Heart right ventricle (tissue), 16 donors: ENCODE data around the gene SLC16A2. TPM values are rescaled to one million over a fixed set of nuclear protein-coding genes. Genes with fewer than 3 reads are reported as not detected.

ENCODE experiments used
- ATAC-seq, 8 donors: fragments of 200-7000 bp; cut with Tn5 transposase; one replicate each; pipeline ENCODE4 v1.9.1; 2020; ENCODE audit warnings: mild to moderate bottlenecking in 8 of 8, moderate library complexity in 8 of 8, moderate number of reproducible peaks in 1 of 8
- DNase-seq, 2 donors: peaks; one replicate each; pipeline ENCODE4 v3.0.0-alpha.2; 2020
- H3K27ac ChIP-seq, 10 donors: fragments of 200-600 bp; sonication (generic) in 2 of 10; one replicate each; pipeline versions ENCODE4 v1.5.0 to v1.8.0; 2020 to 2022; ENCODE audit warnings: mild to moderate bottlenecking in 3 of 10
- H3K27me3 ChIP-seq, 7 donors: fragments of 200-600 bp; one replicate each; pipeline ENCODE4 v1.8.0; 2021 to 2022; ENCODE audit warnings: mild to moderate bottlenecking in 2 of 7
- H3K36me3 ChIP-seq, 9 donors: fragments of 200-600 bp; sonication (generic) in 1 of 9; one replicate each; pipeline versions ENCODE4 v1.5.0 to v1.8.0; 2020 to 2022; ENCODE audit warnings: mild to moderate bottlenecking in 2 of 9
- H3K4me1 ChIP-seq, 9 donors: fragments of 200-600 bp; sonication (generic) in 1 of 9; one replicate each; pipeline versions ENCODE4 v1.5.0 to v1.8.0; 2020 to 2022; ENCODE audit warnings: mild to moderate bottlenecking in 4 of 9
- H3K4me3 ChIP-seq, 10 donors: fragments of 200-600 bp; sonication (generic) in 2 of 10; one replicate each; pipeline versions ENCODE4 v1.5.0 to v1.8.0; 2020 to 2022; ENCODE audit warnings: mild to moderate bottlenecking in 7 of 10, moderate library complexity in 2 of 10
- H3K9me3 ChIP-seq, 11 donors: fragments of 200-600 bp in 10 of 11; sonication (generic) in 2 of 11; one replicate each; pipeline versions ENCODE4 v1.5.0 to v1.8.0; 2013 to 2022; ENCODE audit warnings: mild to moderate bottlenecking in 2 of 11, control low read depth in 1 of 11, moderate library complexity in 1 of 11
- WGBS, 2 donors: extraction: QIAGEN DNeasy Blood & Tissue Kit; methylation state at CpG; one replicate each; pipeline ENCODE4 v1.1.7; 2013; ENCODE audit warnings: inconsistent platforms in 1 of 2; 5-methylcytosine and 5-hydroxymethylcytosine counted together
- intact Hi-C, 10 donors: fragments of 100-400 bp; cut with DNase I; formaldehyde crosslinking; loops; one replicate each; pipeline versions ENCODE4 v1.11.1 to v1.14.2; 2022
- polyA plus RNA-seq, 2 donors: library from polyadenylated mRNA; stranded (reverse); fragments of 200-250 nt; gene quantifications; one replicate each; pipeline ENCODE4 v1.2.3, GENCODE V29; 2013
- total RNA-seq, 10 donors: library from RNA; stranded (reverse); fragmentation: NEBNext Ultra II Directional in 3 of 10; extraction: Animal tissue kit (Norgen Biotek cat#: 25700) in 3 of 10; gene quantifications; one replicate each; pipeline versions ENCODE4 v1.2.1 to v1.2.4, GENCODE V29; 2021 to 2023
- TF ChIP-seq, protein P1 (sequence below), 9 donors: fragments of 200-600 bp; sonication (generic) in 2 of 9; IDR thresholded peaks; one replicate each; pipeline versions ENCODE4 v1.5.0 to v1.8.0; 2021 to 2022; ENCODE audit warnings: antibody characterized with exemption in 9 of 9, mild to moderate bottlenecking in 5 of 9, moderate library complexity in 1 of 9
- donor health status: Arrhythmogenic right ventricular cardiomyopathy.
- donor health status: ischemic (EF 13 %, LVEDD 7.1; RV severe dilation, severe dysfunction).
- donor health status: healthy with polysubstance abuse.
- donor health status: DM: no; HTN: yes; CAD: no.
- donor health status: DM: no; HTN: no; CAD: no.
- donor health status: ischemic (EF 25% LVEDD 6.9; RV normal size, moderate dysfunction).
- donor health status: ischemic (EF 25% LVEDD 5.7; RV mildly dilated, moderate dysfunction).
- donor health status: healthy.
- donor health status: DM: yes; HTN: yes; CAD: no.
- donor health status: Ischemic cardiomyopathy.
- donor health status: ischemic (EF 35%, LVEDD 5.7; RV mildly dilated, moderate dysfunction).
- donor health status: nonischemic (EF 11% LVEDD 7.7; RV severe dilation, severe dysfunction).
- donor health status: DM: yes; HTN: yes; CAD: no.
- donor health status: PGD.
- donor health status: ischemic (EF 29% LVEDD 5.4; RV normal size, mild dysfunction).
- donor health status: nonischemic (EF 23%, LVEDD 6.1; RV moderate dilation, normal function).

Gene SLC16A2
- total and polyA plus RNA-seq, 12 donors: 2.4 to 12.6 (median 6.5) TPM

GRCh38 chrX:74422576-74423288 is 1.4 kb downstream of the SLC16A2 start:
- ATAC-seq: peak; percentile 32 to 69 (median 63)
- TF ChIP-seq, protein P1, sequence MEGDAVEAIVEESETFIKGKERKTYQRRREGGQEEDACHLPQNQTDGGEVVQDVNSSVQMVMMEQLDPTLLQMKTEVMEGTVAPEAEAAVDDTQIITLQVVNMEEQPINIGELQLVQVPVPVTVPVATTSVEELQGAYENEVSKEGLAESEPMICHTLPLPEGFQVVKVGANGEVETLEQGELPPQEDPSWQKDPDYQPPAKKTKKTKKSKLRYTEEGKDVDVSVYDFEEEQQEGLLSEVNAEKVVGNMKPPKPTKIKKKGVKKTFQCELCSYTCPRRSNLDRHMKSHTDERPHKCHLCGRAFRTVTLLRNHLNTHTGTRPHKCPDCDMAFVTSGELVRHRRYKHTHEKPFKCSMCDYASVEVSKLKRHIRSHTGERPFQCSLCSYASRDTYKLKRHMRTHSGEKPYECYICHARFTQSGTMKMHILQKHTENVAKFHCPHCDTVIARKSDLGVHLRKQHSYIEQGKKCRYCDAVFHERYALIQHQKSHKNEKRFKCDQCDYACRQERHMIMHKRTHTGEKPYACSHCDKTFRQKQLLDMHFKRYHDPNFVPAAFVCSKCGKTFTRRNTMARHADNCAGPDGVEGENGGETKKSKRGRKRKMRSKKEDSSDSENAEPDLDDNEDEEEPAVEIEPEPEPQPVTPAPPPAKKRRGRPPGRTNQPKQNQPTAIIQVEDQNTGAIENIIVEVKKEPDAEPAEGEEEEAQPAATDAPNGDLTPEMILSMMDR (IDR thresholded peaks at IDR 0.05): peak in 3 of 9 donors; percentile 27 to 33 (median 31)
- H3K9me3 ChIP-seq: no peaks in the 10 kb centered on the region
- H3K4me1 ChIP-seq: peaks cover 0 to 12% (median 5%) of the 10 kb centered on the region in 9 donors
- H3K4me3 ChIP-seq: peak overlapping the region; percentile 21 to 68 (median 59)
- peak overlapping the region in 9 of 10 donors; percentile 27 to 95 (median 62) for H3K27ac ChIP-seq
- intact Hi-C loops: loop anchor here in 4 of 10 donors (5.0 kb wide), 2 partner anchors 115 to 130 kb away; no protein-coding TSS in a partner anchor
- 7 to 16% methylated on average over 24 to 44 of the region's 44 CpGs for WGBS, 2 donors
- H3K27me3 ChIP-seq: peaks cover 0 to 60% (median 0%) of the 10 kb centered on the region in 7 donors
- DNase-seq: peak; percentile 51 to 68
- H3K36me3 ChIP-seq: no peaks in the 10 kb centered on the region

DNA sequence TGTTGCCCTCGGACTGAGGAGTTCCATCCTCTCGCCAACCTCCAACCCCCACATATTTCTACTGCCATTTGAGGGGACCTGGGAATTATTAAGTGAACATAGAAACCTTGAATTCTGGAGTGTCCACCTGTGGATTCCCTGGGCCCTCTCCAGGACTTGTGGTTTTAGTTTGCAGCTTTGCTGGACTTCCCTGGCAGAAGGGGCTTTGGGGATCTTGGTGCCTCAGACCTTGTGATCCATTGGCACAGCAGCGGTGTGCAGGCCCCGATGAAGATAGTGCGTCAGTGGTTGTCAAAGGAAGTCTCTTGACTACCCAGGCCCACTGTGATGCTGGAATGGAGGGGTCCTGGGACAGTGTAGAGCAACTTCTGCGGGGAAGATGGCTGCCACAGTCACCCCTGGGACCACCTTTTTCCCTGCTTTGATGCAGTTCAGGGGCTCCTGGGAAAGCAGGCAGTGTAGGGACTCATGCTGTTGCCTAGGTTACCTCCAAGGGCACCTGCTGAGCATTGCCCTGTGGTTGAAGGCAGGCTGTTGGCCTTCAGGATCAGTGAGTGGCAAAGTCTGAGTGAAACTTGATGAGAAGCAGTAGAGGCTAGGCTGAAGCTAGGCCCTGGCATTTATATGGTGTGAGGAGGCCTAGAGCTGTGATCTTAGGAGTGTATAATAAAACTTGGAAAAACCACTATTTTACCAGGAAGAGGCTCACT is 2.2 kb downstream of the SLC16A2 start:
- H3K36me3 ChIP-seq: no peaks in the 10 kb centered on the region
- TF ChIP-seq, protein P1 (IDR thresholded peaks at IDR 0.05): peak in 1 of 9 donors; percentile 0
- ATAC-seq (no peak), DNase-seq (no peak)
- no peaks in the 10 kb centered on the region for H3K9me3 ChIP-seq
- WGBS, 2 donors: 73 to 79% methylated on average over 6 of the region's 6 CpGs
- H3K4me3 ChIP-seq: peak overlapping the region in 6 of 10 donors; percentile 42 to 68 (median 64)
- H3K4me1 ChIP-seq: peaks cover 0 to 12% (median 5%) of the 10 kb centered on the region in 9 donors
- peak overlapping the region in 8 of 10 donors; percentile 27 to 95 (median 68) for H3K27ac ChIP-seq
- H3K27me3 ChIP-seq: peaks cover 0 to 53% (median 0%) of the 10 kb centered on the region in 7 donors
- intact Hi-C loops: loop anchor here in 4 of 10 donors (5.0 kb wide), 2 partner anchors 114 to 131 kb away; no protein-coding TSS in a partner anchor

- DNase-seq: no peak
- no peak overlapping the region for H3K27ac ChIP-seq
- H3K4me3 ChIP-seq: no peak overlapping the region
- no peaks in the 10 kb centered on the region for H3K36me3 ChIP-seq
- TF ChIP-seq, protein P1 (IDR thresholded peaks at IDR 0.05): no peak
- H3K4me1 ChIP-seq: peaks cover 0 to 6% (median 0%) of the 10 kb centered on the region in 9 donors
- 87 to 90% methylated on average over 2 of the region's 2 CpGs for WGBS, 2 donors
- intact Hi-C loops: no loop called here
- no peaks in the 10 kb centered on the region for H3K9me3 ChIP-seq
- ATAC-seq: no peak
- H3K27me3 ChIP-seq: peaks cover 0 to 27% (median 0%) of the 10 kb centered on the region in 7 donors
Observed at GRCh38 chrX:74426071-74426470, 4.8 kb downstream of the SLC16A2 start.

DNA sequence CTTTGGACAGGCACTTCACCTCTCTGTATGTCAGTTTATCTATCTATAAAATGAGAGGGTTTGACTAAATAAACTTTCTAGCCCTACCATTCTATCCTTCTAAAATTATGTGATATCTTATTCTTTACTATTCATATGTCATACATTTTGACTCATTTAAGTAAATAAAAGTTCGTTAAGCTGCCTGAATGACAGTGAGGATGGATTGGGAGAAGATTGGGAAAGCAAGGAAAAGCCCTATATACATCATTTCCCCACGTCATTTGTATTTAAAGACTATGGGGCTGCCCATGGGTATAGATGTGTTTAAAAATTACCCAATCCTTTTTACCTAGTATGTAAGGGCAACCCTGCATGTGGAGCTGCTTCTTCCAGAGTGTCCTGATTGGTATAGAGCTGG is 5.3 kb downstream of the SLC16A2 start:
- intact Hi-C loops: no loop called here
- DNase-seq (no peak), ATAC-seq (no peak)
- no peak overlapping the region for H3K27ac ChIP-seq
- peaks cover 0 to 22% (median 0%) of the 10 kb centered on the region in 7 donors for H3K27me3 ChIP-seq
- TF ChIP-seq, protein P1 (IDR thresholded peaks at IDR 0.05): no peak
- WGBS, 2 donors: 82 to 92% methylated on average over 2 of the region's 2 CpGs
- peaks cover 0 to 6% (median 0%) of the 10 kb centered on the region in 9 donors for H3K4me1 ChIP-seq
- no peaks in the 10 kb centered on the region for H3K36me3 ChIP-seq
- no peaks in the 10 kb centered on the region for H3K9me3 ChIP-seq
- H3K4me3 ChIP-seq: no peak overlapping the region
